Measurements from ENCODE around the gene NRN1. TPM values are rescaled to one million over a fixed set of nuclear protein-coding genes. Genes with fewer than 3 reads are reported as not detected.

The NRN1 gene
- total RNA-seq, 1 donor from 2014 or later: 0.75 TPM

DNA sequence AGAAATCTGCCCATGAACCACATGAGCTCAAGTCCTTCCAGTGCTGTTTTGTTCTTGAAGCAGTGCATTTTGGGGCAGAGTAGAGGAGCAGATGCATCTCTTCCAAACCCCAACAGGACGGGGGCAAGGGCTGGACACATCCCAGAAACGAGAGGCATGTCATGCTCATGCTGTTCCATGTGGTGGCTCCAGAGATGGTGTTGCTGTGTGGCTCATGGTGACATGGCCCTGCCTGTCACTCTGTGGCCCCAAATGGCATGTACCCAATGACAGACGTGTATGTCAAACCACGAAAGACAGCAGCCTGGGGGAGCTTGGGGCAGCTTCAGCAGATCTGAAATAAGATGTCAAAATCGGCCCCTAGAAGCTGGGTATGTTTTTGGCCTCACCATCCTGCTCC is 46.3 kb downstream of the NRN1 start:
- intact Hi-C loops (cut with micrococcal nuclease): no loop called here
- H3K4me3 Mint-ChIP-seq (ENCODE audit: low read depth): no peak overlapping the region
- no peaks in the 10 kb centered on the region for H3K4me1 Mint-ChIP-seq (ENCODE audit: low read depth)
- H3K27me3 Mint-ChIP-seq (ENCODE audit: low read depth): peaks cover 20% of the 10 kb centered on the region
- no peak for DNase-seq (ENCODE audit: low spot score)
- no peaks in the 10 kb centered on the region for H3K9me3 Mint-ChIP-seq
- no peaks in the 10 kb centered on the region for H3K36me3 Mint-ChIP-seq (ENCODE audit: low read depth)
- no peak overlapping the region for H3K27ac Mint-ChIP-seq

DNA sequence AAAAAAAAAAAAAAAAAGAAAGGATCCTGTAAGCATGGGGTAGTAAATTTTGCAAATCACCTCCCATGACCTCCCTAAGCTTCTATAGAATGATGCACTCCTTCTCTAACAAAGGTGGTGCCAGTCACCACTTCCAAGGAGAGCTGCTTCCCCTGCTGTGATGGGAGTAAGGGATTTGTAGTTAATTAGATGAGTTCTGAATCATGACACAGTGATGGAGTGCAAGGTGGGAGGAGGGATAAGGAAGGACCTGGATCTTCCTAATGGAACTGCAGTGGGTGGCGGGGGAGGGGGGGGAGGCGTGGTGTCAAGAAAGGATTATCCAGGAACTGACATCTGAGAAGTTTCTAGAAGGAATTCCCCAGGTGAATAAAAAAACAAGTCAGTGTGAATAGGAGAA is 47.8 kb downstream of the NRN1 start:
- DNase-seq (ENCODE audit: low spot score): no peak
- intact Hi-C loops (cut with micrococcal nuclease): no loop called here
- Mint-ChIP-seq H3K4me1 (ENCODE audit: low read depth) (no peaks in the 10 kb centered on the region), H3K9me3 (no peaks in the 10 kb centered on the region), H3K27ac (no peak overlapping the region), H3K36me3 (ENCODE audit: low read depth) (no peaks in the 10 kb centered on the region), H3K4me3 (ENCODE audit: low read depth) (no peak overlapping the region), H3K27me3 (ENCODE audit: low read depth) (peaks cover 17% of the 10 kb centered on the region)

DNA sequence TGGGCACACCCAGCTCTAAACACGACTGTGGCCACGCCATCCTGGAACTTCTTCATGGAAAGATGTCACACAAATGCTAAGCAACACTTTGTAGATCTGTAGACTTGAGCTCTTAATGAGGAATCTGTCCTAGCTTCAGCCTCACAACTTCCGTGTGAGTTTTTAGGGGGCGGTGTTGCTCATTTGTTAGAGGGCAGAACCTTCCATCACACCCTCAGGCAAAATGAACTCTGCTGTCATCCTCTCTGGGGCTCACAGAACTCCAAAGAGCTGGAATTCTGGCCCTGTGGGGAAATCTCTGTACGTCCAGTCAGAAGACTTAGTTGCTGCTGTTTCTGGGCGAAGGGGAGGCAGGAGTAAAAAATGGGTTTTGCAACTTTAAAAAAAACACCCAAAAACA is 49.8 kb downstream of the NRN1 start:
- DNase-seq (ENCODE audit: low spot score): no peak
- H3K36me3 Mint-ChIP-seq (ENCODE audit: low read depth): no peaks in the 10 kb centered on the region
- H3K27me3 Mint-ChIP-seq (ENCODE audit: low read depth): peaks cover 23% of the 10 kb centered on the region
- H3K4me3 Mint-ChIP-seq (ENCODE audit: low read depth): no peak overlapping the region
- no peaks in the 10 kb centered on the region for H3K4me1 Mint-ChIP-seq (ENCODE audit: low read depth)
- H3K27ac Mint-ChIP-seq: no peak overlapping the region
- intact Hi-C loops (cut with micrococcal nuclease): no loop called here
- H3K9me3 Mint-ChIP-seq: no peaks in the 10 kb centered on the region

DNA sequence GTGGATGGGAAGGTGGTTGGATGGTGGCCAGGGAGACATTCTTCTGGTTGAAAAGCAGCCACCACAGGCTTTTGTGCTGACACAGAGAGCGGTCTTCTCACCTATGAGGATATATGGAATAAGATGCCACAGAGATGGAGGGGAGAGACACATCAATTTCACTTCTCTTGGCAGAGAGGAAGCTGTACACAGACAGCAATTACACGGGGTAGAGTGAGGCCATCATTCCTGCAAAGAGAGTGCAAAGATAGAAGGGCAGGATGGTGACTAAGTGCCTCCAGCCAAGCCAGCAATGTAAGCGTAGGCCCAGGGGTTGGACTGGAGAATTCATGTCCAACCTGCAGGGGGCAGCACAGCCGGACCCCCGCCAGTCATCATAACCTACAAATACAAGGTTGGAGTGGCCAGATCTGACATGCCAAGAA is 56.4 kb downstream of the NRN1 start:
- no peaks in the 10 kb centered on the region for H3K9me3 Mint-ChIP-seq
- no peak overlapping the region for H3K27ac Mint-ChIP-seq
- no peak for DNase-seq (ENCODE audit: low spot score)
- no peaks in the 10 kb centered on the region for H3K36me3 Mint-ChIP-seq (ENCODE audit: low read depth)
- peaks cover 16% of the 10 kb centered on the region for H3K27me3 Mint-ChIP-seq (ENCODE audit: low read depth)
- no peak overlapping the region for H3K4me3 Mint-ChIP-seq (ENCODE audit: low read depth)
- no peaks in the 10 kb centered on the region for H3K4me1 Mint-ChIP-seq (ENCODE audit: low read depth)
- intact Hi-C loops (cut with micrococcal nuclease): no loop called here
